Measurements from ENCODE around the gene MEGF6.

MEGF6 gene

GRCh38 chr1:3540876-3541275 lies 70.4 kb downstream of the MEGF6 start:
- DNase-seq (ENCODE audit: low read depth) = no peak

- no peak for DNase-seq (ENCODE audit: low read depth)
Observed at GRCh38 chr1:3539707-3540425, 71.4 kb downstream of the MEGF6 start.

GRCh38 chr1:3537359-3537758 lies 73.9 kb downstream of the MEGF6 start:
- no peak for DNase-seq (ENCODE audit: low read depth)

- DNase-seq (ENCODE audit: low read depth) = no peak
Observed at GRCh38 chr1:3536420-3537195, 74.7 kb downstream of the MEGF6 start.

- no peak for DNase-seq (ENCODE audit: low read depth)
Observed at GRCh38 chr1:3535732-3536131, 75.6 kb downstream of the MEGF6 start.

- no peak for DNase-seq (ENCODE audit: low read depth)
Observed at GRCh38 chr1:3534803-3535637, 76.3 kb downstream of the MEGF6 start.

- DNase-seq (ENCODE audit: low read depth) = no peak
Observed at GRCh38 chr1:3533067-3534048, 78.0 kb downstream of the MEGF6 start.

- DNase-seq (ENCODE audit: low read depth) = no peak
Observed at GRCh38 chr1:3531928-3532327, 79.4 kb downstream of the MEGF6 start.

GRCh38 chr1:3530926-3531818 lies 80.1 kb downstream of the MEGF6 start:
- peak; percentile 46 for DNase-seq (ENCODE audit: low read depth)

GRCh38 chr1:3530086-3530925 lies 81.0 kb downstream of the MEGF6 start:
- no peak for DNase-seq (ENCODE audit: low read depth)

- no peak for DNase-seq (ENCODE audit: low read depth)
Observed at GRCh38 chr1:3529099-3529729, 82.1 kb downstream of the MEGF6 start.

GRCh38 chr1:3527774-3528173 lies 83.5 kb downstream of the MEGF6 start:
- no peak for DNase-seq (ENCODE audit: low read depth)

GRCh38 chr1:3525551-3526482 lies 85.5 kb downstream of the MEGF6 start:
- no peak for DNase-seq (ENCODE audit: low read depth)

- DNase-seq (ENCODE audit: low read depth) = no peak
Observed at GRCh38 chr1:3524556-3525203, 86.6 kb downstream of the MEGF6 start.

GRCh38 chr1:3523980-3524379 lies 87.3 kb downstream of the MEGF6 start:
- no peak for DNase-seq (ENCODE audit: low read depth)

- no peak for DNase-seq (ENCODE audit: low read depth)
Observed at GRCh38 chr1:3522564-3523265, 88.6 kb downstream of the MEGF6 start.

GRCh38 chr1:3522112-3522511 lies 89.2 kb downstream of the MEGF6 start:
- no peak for DNase-seq (ENCODE audit: low read depth)

Data from stimulated activated CD8-positive, alpha-beta memory T cell treated with anti-CD3 and anti-CD28 coated beads, Interleukin-15, amount 100 ng/mL, for 24 hours (primary cell).